ELR (cell line): Measurements from ENCODE around the gene HSBP1.

Source experiments
- DNase-seq: peaks from one replicate; pipeline ENCODE4 v3.0.0-alpha.2; 2015; ENCODE audit warnings: low read depth

Gene HSBP1

GRCh38 chr16:83803811-83804210 lies 4.0 kb upstream of the HSBP1 start:
- no peak for DNase-seq

- no peak for DNase-seq
These were observed 3.4 kb upstream of the HSBP1 start for GRCh38 chr16:83804366-83804765.

- DNase-seq, result no peak
These were observed 1.7 kb upstream of the HSBP1 start for GRCh38 chr16:83806036-83806435.

GRCh38 chr16:83806731-83807130 lies 1.0 kb upstream of the HSBP1 start:
- DNase-seq, result no peak

GRCh38 chr16:83807327-83807709 lies 460 bp upstream of the HSBP1 start:
- DNase-seq, result no peak

GRCh38 chr16:83808573-83809014 lies 816 bp downstream of the HSBP1 start:
- no peak for DNase-seq

- no peak for DNase-seq
These were observed 1.3 kb downstream of the HSBP1 start for GRCh38 chr16:83809092-83809491.

GRCh38 chr16:83810901-83811300 lies 3.1 kb downstream of the HSBP1 start:
- no peak for DNase-seq

- DNase-seq, result peak; percentile 50
These were observed 6.3 kb downstream of the HSBP1 start for GRCh38 chr16:83813823-83814658.

GRCh38 chr16:83814659-83814985 lies 6.8 kb downstream of the HSBP1 start:
- DNase-seq, result no peak

GRCh38 chr16:83817022-83817421 lies 9.2 kb downstream of the HSBP1 start:
- DNase-seq, result no peak

- no peak for DNase-seq
These were observed 10.5 kb downstream of the HSBP1 start for GRCh38 chr16:83818276-83818675.

- DNase-seq, result no peak
These were observed 11.6 kb downstream of the HSBP1 start for GRCh38 chr16:83819361-83819760.

- peak; percentile 86 for DNase-seq
These were observed 18.6 kb downstream of the HSBP1 start for GRCh38 chr16:83826146-83826913.

GRCh38 chr16:83830091-83830768 lies 22.5 kb downstream of the HSBP1 start:
- DNase-seq, result no peak

- no peak for DNase-seq
These were observed 23.1 kb downstream of the HSBP1 start for GRCh38 chr16:83830769-83831455.

- no peak for DNase-seq
These were observed 23.7 kb downstream of the HSBP1 start for GRCh38 chr16:83831456-83831987.

- no peak for DNase-seq
These were observed 26.1 kb downstream of the HSBP1 start for GRCh38 chr16:83833921-83834320.

- peak; percentile 82 for DNase-seq
These were observed 28.1 kb downstream of the HSBP1 start for GRCh38 chr16:83835586-83836566.

- no peak for DNase-seq
These were observed 29.8 kb downstream of the HSBP1 start for GRCh38 chr16:83837566-83837965.

GRCh38 chr16:83838151-83838550 lies 30.4 kb downstream of the HSBP1 start:
- no peak for DNase-seq
